ENCODE results near the gene BIN1.

DNA sequence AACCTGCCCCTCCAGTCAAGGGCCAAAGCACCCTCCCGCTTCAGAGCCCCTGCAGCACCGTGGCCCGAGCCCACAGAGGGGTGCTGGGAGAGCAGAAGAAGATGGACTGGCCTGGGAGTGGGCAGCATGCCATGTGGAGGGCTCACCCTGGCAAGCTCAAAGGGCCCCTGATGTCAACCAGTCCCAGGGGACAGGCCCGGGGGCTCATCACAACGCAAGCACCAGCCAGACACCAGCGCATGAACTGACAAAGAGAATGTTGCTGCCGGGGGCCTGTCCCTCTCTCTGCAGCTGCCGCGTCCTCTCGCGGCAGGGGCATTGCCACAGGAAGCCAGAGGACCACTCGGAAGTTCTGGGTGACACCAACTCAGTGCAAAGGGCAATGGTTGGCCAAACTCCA is 30.3 kb upstream of the BIN1 start:
- TF ChIP-seq, protein P1, sequence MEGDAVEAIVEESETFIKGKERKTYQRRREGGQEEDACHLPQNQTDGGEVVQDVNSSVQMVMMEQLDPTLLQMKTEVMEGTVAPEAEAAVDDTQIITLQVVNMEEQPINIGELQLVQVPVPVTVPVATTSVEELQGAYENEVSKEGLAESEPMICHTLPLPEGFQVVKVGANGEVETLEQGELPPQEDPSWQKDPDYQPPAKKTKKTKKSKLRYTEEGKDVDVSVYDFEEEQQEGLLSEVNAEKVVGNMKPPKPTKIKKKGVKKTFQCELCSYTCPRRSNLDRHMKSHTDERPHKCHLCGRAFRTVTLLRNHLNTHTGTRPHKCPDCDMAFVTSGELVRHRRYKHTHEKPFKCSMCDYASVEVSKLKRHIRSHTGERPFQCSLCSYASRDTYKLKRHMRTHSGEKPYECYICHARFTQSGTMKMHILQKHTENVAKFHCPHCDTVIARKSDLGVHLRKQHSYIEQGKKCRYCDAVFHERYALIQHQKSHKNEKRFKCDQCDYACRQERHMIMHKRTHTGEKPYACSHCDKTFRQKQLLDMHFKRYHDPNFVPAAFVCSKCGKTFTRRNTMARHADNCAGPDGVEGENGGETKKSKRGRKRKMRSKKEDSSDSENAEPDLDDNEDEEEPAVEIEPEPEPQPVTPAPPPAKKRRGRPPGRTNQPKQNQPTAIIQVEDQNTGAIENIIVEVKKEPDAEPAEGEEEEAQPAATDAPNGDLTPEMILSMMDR (conservative IDR thresholded peaks at IDR 0.05; ENCODE audit: low read depth, low read length) = no peak
- no peak for TF ChIP-seq EZH2 (IDR thresholded peaks at IDR 0.05; ENCODE audit: low read length, unreplicated experiment)
